Measurements from ENCODE around the gene FBXO9.

The FBXO9 gene

GRCh38 chr6:53134601-53135235, 69.5 kb downstream of the FBXO9 start:
- no peak for TF ChIP-seq CTCF (conservative IDR thresholded peaks at IDR 0.05)
- no peak for TF ChIP-seq ZFX (IDR thresholded peaks at IDR 0.05)

GRCh38 chr6:53136000-53136609, 70.9 kb downstream of the FBXO9 start:
- TF ChIP-seq CTCF (conservative IDR thresholded peaks at IDR 0.05) (no peak), ZFX (IDR thresholded peaks at IDR 0.05) (no peak)
- peak overlapping the region; percentile 6; the same call in 1 of the 2 replicates for H3K27ac ChIP-seq

More at GRCh38 chr6:53134601-53135235, 69.5 kb downstream of the FBXO9 start:
- no peak overlapping the region for H3K27ac ChIP-seq

- TF ChIP-seq ZFX (IDR thresholded peaks at IDR 0.05) (no peak), CTCF (conservative IDR thresholded peaks at IDR 0.05) (no peak)
- H3K27ac ChIP-seq, result peak overlapping the region; percentile 69
Observed at GRCh38 chr6:53139841-53140413, 74.7 kb downstream of the FBXO9 start.

- TF ChIP-seq CTCF (conservative IDR thresholded peaks at IDR 0.05), result no peak
- TF ChIP-seq ZFX (IDR thresholded peaks at IDR 0.05), result no peak
- no peak overlapping the region for H3K27ac ChIP-seq
Observed at GRCh38 chr6:53142810-53143209, 77.6 kb downstream of the FBXO9 start.

GRCh38 chr6:53143710-53144109, 78.5 kb downstream of the FBXO9 start:
- TF ChIP-seq ZFX (IDR thresholded peaks at IDR 0.05), result no peak
- TF ChIP-seq CTCF (conservative IDR thresholded peaks at IDR 0.05), result no peak
- H3K27ac ChIP-seq, result no peak overlapping the region

GRCh38 chr6:53144802-53145201, 79.6 kb downstream of the FBXO9 start:
- TF ChIP-seq CTCF (conservative IDR thresholded peaks at IDR 0.05) (no peak), ZFX (IDR thresholded peaks at IDR 0.05) (no peak)
- no peak overlapping the region; the same call in 1 of the 2 replicates for H3K27ac ChIP-seq

- no peak for TF ChIP-seq CTCF (conservative IDR thresholded peaks at IDR 0.05)
- H3K27ac ChIP-seq, result no peak within 1 kb of the TSS
Observed at GRCh38 chr6:53148684-53149083, 83.5 kb downstream of the FBXO9 start, which contains the start of gene GCM1. GCM1 (minus strand) TSS chr6:53148841; CDS start chr6:53145632, 3,209 bp downstream.
